WERI-Rb-1 (cell line): ENCODE measurements around the gene IWS1.

ENCODE experiments used
- DNase-seq: peaks from one replicate; pipeline ENCODE4 v3.0.0-alpha.2; 2020
- H3K27ac ChIP-seq: fragments of 250-450 bp; sonication (Bioruptor Pico); 2 replicates; pipeline ENCODE4 v1.5.1; 2020; ENCODE audit warnings: mild to moderate bottlenecking, moderate library complexity
- H3K27me3 ChIP-seq: fragments of 250-450 bp; sonication (Bioruptor Pico); 2 replicates; pipeline ENCODE4 v1.5.1; 2021; ENCODE audit warnings: mild to moderate bottlenecking, low read depth, moderate library complexity; ENCODE audit not compliant: insufficient read depth, severe bottlenecking
- H3K36me3 ChIP-seq: fragments of 250-450 bp; sonication (Bioruptor Pico); 2 replicates; pipeline ENCODE4 v1.5.1; 2020; ENCODE audit warnings: mild to moderate bottlenecking, moderate library complexity
- H3K4me3 ChIP-seq: 2 replicates; pipeline ENCODE4 v1.5.1; 2011; ENCODE audit warnings: low read depth, mild to moderate bottlenecking, control low read depth, low read length
- H3K9me3 ChIP-seq: fragments of 250-450 bp; sonication (Bioruptor Pico); 2 replicates; pipeline ENCODE4 v1.5.1; 2021; ENCODE audit warnings: mild to moderate bottlenecking, moderate library complexity; ENCODE audit not compliant: severe bottlenecking
- TF ChIP-seq, protein P1 (sequence below): IDR thresholded peaks from 2 replicates; pipeline ENCODE4 v1.5.1; 2011; ENCODE audit warnings: low read depth, mild to moderate bottlenecking, control low read depth, inconsistent platforms, low read length

Gene IWS1

DNA sequence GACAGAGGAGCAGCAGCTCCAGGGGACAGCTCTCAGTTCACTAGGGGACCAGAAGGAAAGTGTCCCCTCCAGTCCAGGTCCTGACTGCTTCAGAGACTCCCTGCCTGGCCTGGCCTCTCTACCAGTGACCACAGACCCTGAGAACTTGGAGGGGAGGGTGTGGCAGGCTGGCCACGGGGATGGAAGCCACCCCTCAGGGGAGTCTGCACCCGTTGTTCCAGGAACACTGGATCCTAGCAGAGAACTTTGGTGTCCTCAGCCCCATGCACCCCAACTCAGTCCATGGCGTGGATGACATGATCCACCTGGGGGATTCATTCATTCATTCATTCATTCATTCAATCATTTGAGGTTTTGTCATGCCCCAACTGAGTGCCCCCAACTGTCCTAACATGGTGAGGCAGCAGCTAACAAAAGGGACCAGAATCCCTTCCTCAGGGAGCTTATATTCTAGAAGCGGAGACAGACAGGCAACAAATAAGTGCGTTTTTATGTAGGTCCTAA is 41.1 kb upstream of the IWS1 start:
- no peak for DNase-seq
- Histone ChIP-seq H3K36me3 (no peaks in the 10 kb centered on the region), H3K27me3 (no peaks in the 10 kb centered on the region), H3K9me3 (no peaks in the 10 kb centered on the region), H3K4me3 (no peak overlapping the region), H3K27ac (no peak overlapping the region)
- TF ChIP-seq, protein P1, sequence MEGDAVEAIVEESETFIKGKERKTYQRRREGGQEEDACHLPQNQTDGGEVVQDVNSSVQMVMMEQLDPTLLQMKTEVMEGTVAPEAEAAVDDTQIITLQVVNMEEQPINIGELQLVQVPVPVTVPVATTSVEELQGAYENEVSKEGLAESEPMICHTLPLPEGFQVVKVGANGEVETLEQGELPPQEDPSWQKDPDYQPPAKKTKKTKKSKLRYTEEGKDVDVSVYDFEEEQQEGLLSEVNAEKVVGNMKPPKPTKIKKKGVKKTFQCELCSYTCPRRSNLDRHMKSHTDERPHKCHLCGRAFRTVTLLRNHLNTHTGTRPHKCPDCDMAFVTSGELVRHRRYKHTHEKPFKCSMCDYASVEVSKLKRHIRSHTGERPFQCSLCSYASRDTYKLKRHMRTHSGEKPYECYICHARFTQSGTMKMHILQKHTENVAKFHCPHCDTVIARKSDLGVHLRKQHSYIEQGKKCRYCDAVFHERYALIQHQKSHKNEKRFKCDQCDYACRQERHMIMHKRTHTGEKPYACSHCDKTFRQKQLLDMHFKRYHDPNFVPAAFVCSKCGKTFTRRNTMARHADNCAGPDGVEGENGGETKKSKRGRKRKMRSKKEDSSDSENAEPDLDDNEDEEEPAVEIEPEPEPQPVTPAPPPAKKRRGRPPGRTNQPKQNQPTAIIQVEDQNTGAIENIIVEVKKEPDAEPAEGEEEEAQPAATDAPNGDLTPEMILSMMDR: no peak

DNA sequence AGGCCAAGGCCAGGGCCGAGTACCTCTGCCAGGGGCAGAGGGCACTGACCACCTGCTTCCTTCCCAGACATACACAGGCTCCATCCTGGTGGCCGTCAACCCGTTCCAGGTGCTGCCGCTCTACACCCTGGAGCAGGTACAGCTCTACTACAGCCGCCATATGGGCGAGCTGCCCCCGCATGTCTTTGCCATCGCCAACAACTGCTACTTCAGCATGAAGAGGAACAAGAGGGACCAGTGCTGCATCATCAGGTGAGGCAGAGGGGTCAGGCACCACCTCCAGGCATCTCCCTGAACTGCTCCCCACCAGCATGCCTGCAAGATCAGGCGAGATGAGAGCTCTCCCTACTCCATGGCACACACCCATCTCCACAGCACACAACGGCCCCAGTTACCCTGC is 40.3 kb upstream of the IWS1 start:
- Histone ChIP-seq H3K36me3 (no peaks in the 10 kb centered on the region), H3K9me3 (no peaks in the 10 kb centered on the region), H3K27me3 (no peaks in the 10 kb centered on the region), H3K4me3 (no peak overlapping the region), H3K27ac (no peak overlapping the region)
- TF ChIP-seq, protein P1: peak; percentile 40; the same call in 1 of the 2 replicates
- no peak for DNase-seq

DNA sequence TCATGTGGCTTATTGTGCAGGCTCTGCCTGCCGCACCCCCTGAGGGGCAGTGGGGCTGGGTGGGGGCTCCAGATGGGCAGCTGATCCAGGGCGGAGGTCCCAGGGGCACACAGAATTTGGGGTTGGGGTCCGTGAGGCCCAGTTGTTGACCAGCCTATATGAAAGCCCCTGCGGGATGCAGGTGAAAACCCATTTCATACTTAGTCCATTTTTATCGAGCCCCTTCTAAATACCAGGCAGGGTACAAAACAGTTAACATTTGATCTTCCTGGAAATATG is 39.8 kb upstream of the IWS1 start:
- H3K27me3 ChIP-seq: no peaks in the 10 kb centered on the region
- DNase-seq: no peak
- no peak overlapping the region for H3K27ac ChIP-seq
- no peaks in the 10 kb centered on the region for H3K9me3 ChIP-seq
- TF ChIP-seq, protein P1: no peak
- no peaks in the 10 kb centered on the region for H3K36me3 ChIP-seq
- no peak overlapping the region for H3K4me3 ChIP-seq

DNA sequence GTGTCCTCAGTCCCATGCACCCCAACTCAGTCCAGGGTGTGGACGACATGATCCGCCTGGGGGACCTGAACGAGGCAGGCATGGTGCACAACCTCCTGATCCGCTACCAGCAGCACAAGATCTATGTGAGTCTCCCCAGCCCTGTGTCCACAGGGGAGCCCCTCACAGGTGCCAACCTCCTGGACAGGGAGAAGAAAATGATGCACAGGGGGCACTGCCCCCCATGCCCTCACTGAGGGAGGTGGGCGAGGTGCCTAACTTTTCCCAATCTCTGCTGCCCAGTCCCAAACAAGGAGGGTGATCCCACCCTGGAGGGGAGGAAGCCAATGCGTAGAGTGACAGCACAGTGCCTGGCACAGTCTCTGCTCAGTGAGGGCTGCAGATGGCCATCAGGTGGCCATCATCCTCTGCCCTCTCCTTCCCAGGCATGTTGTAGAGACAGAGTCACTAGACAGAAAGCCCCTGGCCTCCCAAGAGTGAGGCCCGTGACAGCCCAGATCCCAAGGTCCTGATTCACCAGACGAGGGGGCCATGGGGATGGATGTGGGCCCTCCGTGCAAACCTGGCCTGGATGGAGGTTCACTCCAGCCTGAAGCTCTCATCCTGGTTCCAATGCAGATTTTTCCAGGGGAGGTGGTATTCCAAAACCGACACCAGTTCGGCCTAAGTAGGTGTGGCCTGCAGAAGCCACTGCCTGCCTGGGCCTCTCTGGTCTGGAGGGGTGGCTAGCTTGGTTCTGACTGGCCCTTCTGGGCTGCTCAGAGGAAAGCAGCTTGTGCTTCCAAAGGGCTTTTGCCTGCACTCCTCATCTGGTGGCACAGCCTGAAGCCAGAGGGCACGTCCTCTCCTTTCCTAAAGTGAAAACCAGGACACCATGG is 39.2 kb upstream of the IWS1 start:
- H3K27me3 ChIP-seq: no peaks in the 10 kb centered on the region
- no peak overlapping the region for H3K4me3 ChIP-seq
- no peaks in the 10 kb centered on the region for H3K9me3 ChIP-seq
- H3K36me3 ChIP-seq: no peaks in the 10 kb centered on the region
- TF ChIP-seq, protein P1: no peak
- no peak for DNase-seq
- no peak overlapping the region for H3K27ac ChIP-seq

DNA sequence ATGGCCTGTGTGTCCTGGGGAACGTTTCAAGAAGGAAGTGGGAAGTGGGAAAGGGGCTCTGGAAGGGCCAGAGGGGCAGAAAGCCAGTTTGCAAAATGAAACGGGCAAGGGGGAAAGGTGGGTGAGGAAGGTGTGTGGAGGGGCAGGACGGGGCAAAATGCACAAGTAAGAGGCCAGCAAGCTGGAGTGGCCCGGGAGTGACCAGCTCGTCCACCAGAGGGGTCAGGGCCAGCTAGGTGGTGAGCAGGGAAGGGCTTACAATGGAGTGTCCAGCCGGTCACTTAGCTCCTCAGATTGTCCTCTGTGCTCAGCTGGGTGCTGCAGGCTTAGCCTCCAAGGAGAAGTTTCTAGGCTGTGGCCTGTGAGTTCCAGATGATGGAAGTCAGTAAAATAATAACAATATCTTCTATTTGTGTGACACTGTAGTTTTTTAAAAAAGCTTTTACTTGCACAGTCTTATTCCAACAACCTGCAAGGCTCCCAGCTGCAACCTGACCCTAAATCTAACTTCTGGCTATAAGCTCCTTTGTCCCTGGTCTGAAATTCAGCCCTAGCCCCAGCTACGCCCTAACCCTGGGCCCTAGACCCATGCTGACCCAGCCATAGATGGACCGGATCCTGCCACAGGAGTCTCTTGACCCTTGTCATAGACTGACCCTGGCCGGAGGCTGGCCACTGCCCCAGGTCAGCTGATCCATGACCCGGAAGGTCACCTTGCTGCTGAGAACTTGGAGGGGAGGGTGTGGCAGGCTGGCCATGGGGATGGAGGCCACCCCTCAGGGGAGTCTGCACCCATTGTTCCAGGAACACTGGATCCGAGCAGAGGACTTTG is 38.4 kb upstream of the IWS1 start:
- no peak for DNase-seq
- Histone ChIP-seq H3K9me3 (no peaks in the 10 kb centered on the region), H3K36me3 (no peaks in the 10 kb centered on the region), H3K27ac (no peak overlapping the region), H3K4me3 (no peak overlapping the region), H3K27me3 (no peaks in the 10 kb centered on the region)
- TF ChIP-seq, protein P1: no peak
